ENCODE measurements around the gene STARD10.
A peak's percentile ranks its signal among the peaks of the same experiment; 100 is the strongest.

STARD10 gene

DNA sequence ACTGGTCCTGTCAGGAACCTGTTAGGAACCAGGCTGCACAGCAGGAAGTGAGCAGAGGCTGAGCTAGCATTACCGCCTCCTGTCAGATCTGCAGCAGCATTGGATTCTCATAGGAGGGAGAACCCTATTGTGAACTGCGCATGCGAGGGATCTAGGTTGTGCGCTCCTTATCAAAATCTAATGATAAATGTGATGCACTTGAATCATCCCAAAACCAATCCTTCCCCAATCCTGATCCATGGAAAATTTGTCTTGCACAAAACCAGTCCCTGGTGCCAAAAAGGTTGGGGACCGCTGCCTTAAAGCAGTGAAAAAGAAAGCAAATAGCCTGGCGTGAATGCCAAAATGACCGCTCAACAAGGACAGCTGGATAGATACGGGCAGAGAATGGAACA is 39.7 kb downstream of the STARD10 start:
- H3K27ac ChIP-seq (ENCODE audit: low read length): no peak overlapping the region
- H3K9me3 ChIP-seq (ENCODE audit: insufficient read depth, low read depth, low read length): no peaks in the 10 kb centered on the region
- no peaks in the 10 kb centered on the region; the same call in 1 of the 2 replicates for H3K27me3 ChIP-seq (ENCODE audit: insufficient read depth, low read length)
- no peak overlapping the region for H3K4me3 ChIP-seq (ENCODE audit: low read length)
- no peaks in the 10 kb centered on the region for H3K36me3 ChIP-seq (ENCODE audit: insufficient read depth, low read depth, low read length)
- no peak overlapping the region for H3K9ac ChIP-seq (ENCODE audit: low read depth, low read length)
- H3K4me1 ChIP-seq (ENCODE audit: insufficient read depth, low read length): peaks cover 5% of the 10 kb centered on the region

DNA sequence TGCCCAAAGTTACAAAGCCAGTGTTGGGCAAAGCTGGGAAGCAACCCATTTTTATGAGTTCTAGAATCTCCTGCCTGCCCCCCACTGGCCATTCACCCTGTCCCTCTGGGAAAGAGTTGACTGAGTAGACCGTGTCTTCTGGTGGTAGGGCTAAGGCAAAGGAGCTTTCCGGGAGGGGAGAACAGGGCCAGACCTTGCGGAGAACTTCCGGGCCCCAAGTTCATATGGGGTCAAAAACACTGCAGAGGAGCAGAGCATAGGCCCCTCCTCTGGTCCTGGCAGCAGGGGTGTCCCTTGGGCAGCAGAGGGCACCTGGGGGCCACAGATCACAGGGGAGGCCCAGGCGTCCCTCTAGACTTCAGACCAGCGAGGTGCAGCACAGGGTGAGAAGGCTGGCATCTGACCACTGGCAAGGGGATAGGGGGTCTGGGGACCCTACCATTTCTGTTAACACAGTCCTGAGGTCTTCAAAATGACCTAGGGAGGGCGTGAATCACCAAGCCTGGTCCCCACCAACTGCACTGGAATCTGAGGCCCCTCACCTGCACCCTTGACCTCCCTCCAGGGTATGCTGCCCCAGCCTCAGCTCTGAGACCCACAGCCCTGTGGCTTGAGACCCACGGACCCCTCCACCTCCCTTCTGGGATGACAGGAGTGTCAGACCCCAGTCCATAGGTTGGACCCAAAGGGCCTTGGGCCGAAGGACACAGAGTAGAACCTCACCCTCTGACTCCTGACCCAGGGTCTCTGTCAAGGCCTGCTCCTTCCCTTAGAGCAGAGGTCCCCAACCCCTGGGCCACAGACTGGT is 40.3 kb downstream of the STARD10 start:
- Histone ChIP-seq H3K36me3 (ENCODE audit: insufficient read depth, low read depth, low read length) (no peaks in the 10 kb centered on the region), H3K4me1 (ENCODE audit: insufficient read depth, low read length) (peaks cover 5% of the 10 kb centered on the region), H3K27ac (ENCODE audit: low read length) (no peak overlapping the region), H3K4me3 (ENCODE audit: low read length) (no peak overlapping the region), H3K9me3 (ENCODE audit: insufficient read depth, low read depth, low read length) (no peaks in the 10 kb centered on the region), H3K27me3 (ENCODE audit: insufficient read depth, low read length) (no peaks in the 10 kb centered on the region; the same call in 1 of the 2 replicates), H3K9ac (ENCODE audit: low read depth, low read length) (no peak overlapping the region)

DNA sequence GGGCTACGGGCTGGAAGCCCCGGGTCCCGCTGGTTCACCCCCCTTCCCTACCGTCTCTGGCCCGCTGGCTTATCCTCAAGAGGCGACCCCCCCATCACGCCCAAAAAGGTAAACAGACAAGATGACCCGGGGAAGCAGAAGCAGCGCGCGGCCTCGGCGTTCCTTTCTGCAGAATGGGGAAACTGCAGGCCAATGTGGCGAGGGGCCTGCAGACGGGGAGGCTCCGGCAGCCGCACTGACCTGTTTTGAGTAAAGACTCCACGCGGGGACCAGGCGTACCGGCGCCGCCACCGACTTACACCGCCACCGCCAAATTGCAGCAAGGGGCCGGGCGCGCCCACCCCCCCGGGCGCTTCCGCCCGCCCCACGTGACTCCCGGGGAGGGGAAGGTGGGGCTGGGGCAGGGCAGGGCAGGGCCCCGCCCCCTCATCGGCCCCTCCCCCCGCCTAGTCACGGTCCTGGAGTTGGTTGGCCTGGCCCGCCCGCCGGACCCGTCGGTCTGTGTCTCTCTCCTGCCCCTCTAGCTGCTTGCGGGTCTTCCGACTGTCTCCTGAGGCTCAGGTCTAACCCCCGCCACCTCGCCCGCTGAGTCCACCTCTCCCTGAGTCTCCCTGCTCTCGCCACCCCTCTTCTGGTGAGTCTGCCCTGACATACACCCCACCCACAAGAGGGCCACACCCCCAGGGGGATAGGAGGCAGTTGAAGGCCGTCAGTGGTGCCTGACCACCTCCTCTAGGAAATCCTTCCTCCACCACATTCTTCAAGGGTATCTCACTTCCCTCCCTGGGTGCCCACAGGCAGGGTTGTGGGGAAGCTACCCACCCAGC is 41.5 kb downstream of the STARD10 start, which contains the start of gene ARAP1:
ARAP1 (minus strand) TSS at position 321 of the 827 bp plus-strand sequence. CDS start 25,280 bp downstream, outside the sequence.
- Histone ChIP-seq H3K4me1 (ENCODE audit: insufficient read depth, low read length) (peaks cover 5% of the 10 kb centered on the region), H3K4me3 (ENCODE audit: low read length) (peak within 1 kb of the TSS; percentile 89), H3K36me3 (ENCODE audit: insufficient read depth, low read depth, low read length) (peaks cover 5% of the 10 kb centered on the region; the same call in 1 of the 2 replicates), H3K9me3 (ENCODE audit: insufficient read depth, low read depth, low read length) (no peaks in the 10 kb centered on the region), H3K27ac (ENCODE audit: low read length) (no peak within 1 kb of the TSS), H3K9ac (ENCODE audit: low read depth, low read length) (peak within 1 kb of the TSS; percentile 88), H3K27me3 (ENCODE audit: insufficient read depth, low read length) (no peaks in the 10 kb centered on the region; the same call in 1 of the 2 replicates)

GRCh38 chr11:72751116-72752087 is 42.4 kb downstream of the STARD10 start:
- Histone ChIP-seq H3K4me1 (ENCODE audit: insufficient read depth, low read length) (peaks cover 5% of the 10 kb centered on the region), H3K9ac (ENCODE audit: low read depth, low read length) (peak overlapping the region; percentile 88), H3K4me3 (ENCODE audit: low read length) (peak overlapping the region; percentile 89), H3K36me3 (ENCODE audit: insufficient read depth, low read depth, low read length) (peaks cover 5% of the 10 kb centered on the region; the same call in 1 of the 2 replicates), H3K27ac (ENCODE audit: low read length) (no peak overlapping the region), H3K9me3 (ENCODE audit: insufficient read depth, low read depth, low read length) (no peaks in the 10 kb centered on the region), H3K27me3 (ENCODE audit: insufficient read depth, low read length) (no peaks in the 10 kb centered on the region; the same call in 1 of the 2 replicates)

- Histone ChIP-seq H3K9me3 (ENCODE audit: insufficient read depth, low read depth, low read length) (no peaks in the 10 kb centered on the region), H3K4me1 (ENCODE audit: insufficient read depth, low read length) (peaks cover 5% of the 10 kb centered on the region), H3K27ac (ENCODE audit: low read length) (no peak overlapping the region), H3K36me3 (ENCODE audit: insufficient read depth, low read depth, low read length) (peaks cover 5% of the 10 kb centered on the region; the same call in 1 of the 2 replicates), H3K27me3 (ENCODE audit: insufficient read depth, low read length) (no peaks in the 10 kb centered on the region; the same call in 1 of the 2 replicates), H3K9ac (ENCODE audit: low read depth, low read length) (no peak overlapping the region), H3K4me3 (ENCODE audit: low read length) (peak overlapping the region; percentile 89; the same call in 1 of the 2 replicates)
Measured at GRCh38 chr11:72750556-72751115, 43.2 kb downstream of the STARD10 start.

- H3K9ac ChIP-seq (ENCODE audit: low read depth, low read length): no peak overlapping the region
- H3K36me3 ChIP-seq (ENCODE audit: insufficient read depth, low read depth, low read length): peaks cover 5% of the 10 kb centered on the region; the same call in 1 of the 2 replicates
- H3K9me3 ChIP-seq (ENCODE audit: insufficient read depth, low read depth, low read length): no peaks in the 10 kb centered on the region
- H3K4me1 ChIP-seq (ENCODE audit: insufficient read depth, low read length): peaks cover 5% of the 10 kb centered on the region
- no peak overlapping the region for H3K4me3 ChIP-seq (ENCODE audit: low read length)
- H3K27ac ChIP-seq (ENCODE audit: low read length): no peak overlapping the region
- H3K27me3 ChIP-seq (ENCODE audit: insufficient read depth, low read length): no peaks in the 10 kb centered on the region; the same call in 1 of the 2 replicates
Measured at GRCh38 chr11:72750086-72750485, 43.8 kb downstream of the STARD10 start.

GRCh38 chr11:72747289-72747855 is 46.5 kb downstream of the STARD10 start:
- H3K36me3 ChIP-seq (ENCODE audit: insufficient read depth, low read depth, low read length): peaks cover 5% of the 10 kb centered on the region; the same call in 1 of the 2 replicates
- no peak overlapping the region for H3K9ac ChIP-seq (ENCODE audit: low read depth, low read length)
- H3K4me3 ChIP-seq (ENCODE audit: low read length): no peak overlapping the region
- no peak overlapping the region for H3K27ac ChIP-seq (ENCODE audit: low read length)
- H3K9me3 ChIP-seq (ENCODE audit: insufficient read depth, low read depth, low read length): no peaks in the 10 kb centered on the region
- H3K4me1 ChIP-seq (ENCODE audit: insufficient read depth, low read length): peaks cover 4% of the 10 kb centered on the region; the same call in 1 of the 2 replicates
- no peaks in the 10 kb centered on the region for H3K27me3 ChIP-seq (ENCODE audit: insufficient read depth, low read length)

DNA sequence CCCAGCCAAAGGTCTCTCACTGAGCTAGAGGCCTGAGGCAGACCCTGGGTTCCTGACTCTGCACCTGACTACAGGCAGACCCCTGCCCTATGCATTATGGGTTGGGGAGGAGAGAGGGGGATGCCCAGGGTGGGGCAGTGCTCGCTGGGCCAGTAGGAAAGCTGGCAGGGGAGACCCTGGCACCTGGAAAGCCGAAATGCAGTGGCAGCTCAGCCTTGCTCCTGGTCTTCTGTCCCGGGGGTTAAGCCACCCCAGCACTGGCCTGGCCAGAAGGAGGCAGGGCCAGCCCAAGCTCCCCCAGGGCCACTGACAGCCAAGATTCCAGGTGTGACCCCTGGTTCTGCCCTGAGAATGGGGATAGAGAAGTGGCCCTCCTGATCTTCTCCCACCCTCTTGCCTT is 47.0 kb downstream of the STARD10 start:
- Histone ChIP-seq H3K27ac (ENCODE audit: low read length) (no peak overlapping the region), H3K9ac (ENCODE audit: low read depth, low read length) (no peak overlapping the region), H3K4me1 (ENCODE audit: insufficient read depth, low read length) (peaks cover 9% of the 10 kb centered on the region), H3K9me3 (ENCODE audit: insufficient read depth, low read depth, low read length) (no peaks in the 10 kb centered on the region), H3K36me3 (ENCODE audit: insufficient read depth, low read depth, low read length) (peaks cover 5% of the 10 kb centered on the region; the same call in 1 of the 2 replicates), H3K27me3 (ENCODE audit: insufficient read depth, low read length) (no peaks in the 10 kb centered on the region), H3K4me3 (ENCODE audit: low read length) (no peak overlapping the region)

GRCh38 chr11:72745925-72746550 is 47.8 kb downstream of the STARD10 start:
- no peak overlapping the region for H3K9ac ChIP-seq (ENCODE audit: low read depth, low read length)
- H3K27me3 ChIP-seq (ENCODE audit: insufficient read depth, low read length): no peaks in the 10 kb centered on the region
- no peak overlapping the region for H3K4me3 ChIP-seq (ENCODE audit: low read length)
- H3K36me3 ChIP-seq (ENCODE audit: insufficient read depth, low read depth, low read length): peaks cover 5% of the 10 kb centered on the region; the same call in 1 of the 2 replicates
- no peak overlapping the region for H3K27ac ChIP-seq (ENCODE audit: low read length)
- no peaks in the 10 kb centered on the region for H3K9me3 ChIP-seq (ENCODE audit: insufficient read depth, low read depth, low read length)
- peaks cover 17% of the 10 kb centered on the region for H3K4me1 ChIP-seq (ENCODE audit: insufficient read depth, low read length)

DNA sequence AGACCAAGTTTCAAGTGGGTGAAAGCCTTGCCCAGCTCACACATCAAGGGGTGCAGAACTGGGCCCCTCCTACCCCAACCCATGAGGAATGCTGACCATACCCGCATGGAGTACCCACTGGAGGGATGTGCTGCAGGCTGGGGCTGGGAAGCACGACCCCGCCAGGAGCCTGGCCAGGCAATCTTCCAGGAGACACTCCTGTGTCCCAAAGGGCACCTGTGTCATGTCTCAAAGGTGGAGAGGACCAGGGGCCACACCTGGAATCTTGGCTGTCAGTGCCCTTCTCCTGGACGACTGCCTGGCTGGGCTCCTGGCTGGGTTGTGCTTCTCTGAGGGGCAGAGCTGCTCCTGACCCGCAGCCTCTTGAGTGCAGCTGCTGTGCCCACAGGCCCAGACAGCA is 48.3 kb downstream of the STARD10 start:
- peaks cover 5% of the 10 kb centered on the region; the same call in 1 of the 2 replicates for H3K36me3 ChIP-seq (ENCODE audit: insufficient read depth, low read depth, low read length)
- H3K27ac ChIP-seq (ENCODE audit: low read length): no peak overlapping the region
- H3K4me3 ChIP-seq (ENCODE audit: low read length): no peak overlapping the region
- H3K4me1 ChIP-seq (ENCODE audit: insufficient read depth, low read length): peaks cover 22% of the 10 kb centered on the region
- no peaks in the 10 kb centered on the region for H3K9me3 ChIP-seq (ENCODE audit: insufficient read depth, low read depth, low read length)
- H3K9ac ChIP-seq (ENCODE audit: low read depth, low read length): no peak overlapping the region
- no peaks in the 10 kb centered on the region for H3K27me3 ChIP-seq (ENCODE audit: insufficient read depth, low read length)

Data from iPS-20b (cell line).